DOHH2 (cell line): ENCODE results near the gene NPY4R.
"Not testable (repeated sequence)": the region's sequence is repeated elsewhere in the genome, so short reads cannot be mapped to it uniquely, and the experiment has no call there.

Source experiments
- EZH2phosphoT487 ChIP-seq: fragments of 200-600 bp; sonication (generic); IDR thresholded peaks from 2 replicates; pipeline ENCODE4 v1.6.1; 2017; ENCODE audit warnings: borderline replicate concordance, mild to moderate bottlenecking, antibody characterized with exemption, low read length, moderate library complexity, mixed read lengths
- TF ChIP-seq, protein P1 (sequence below): fragments of 200-600 bp; sonication (generic); IDR thresholded peaks from one replicate; pipeline ENCODE4 v1.5.1; 2014; ENCODE audit warnings: antibody characterized with exemption, mild to moderate bottlenecking, low read depth, low read length; ENCODE audit not compliant: poor library complexity, severe bottlenecking

DNA sequence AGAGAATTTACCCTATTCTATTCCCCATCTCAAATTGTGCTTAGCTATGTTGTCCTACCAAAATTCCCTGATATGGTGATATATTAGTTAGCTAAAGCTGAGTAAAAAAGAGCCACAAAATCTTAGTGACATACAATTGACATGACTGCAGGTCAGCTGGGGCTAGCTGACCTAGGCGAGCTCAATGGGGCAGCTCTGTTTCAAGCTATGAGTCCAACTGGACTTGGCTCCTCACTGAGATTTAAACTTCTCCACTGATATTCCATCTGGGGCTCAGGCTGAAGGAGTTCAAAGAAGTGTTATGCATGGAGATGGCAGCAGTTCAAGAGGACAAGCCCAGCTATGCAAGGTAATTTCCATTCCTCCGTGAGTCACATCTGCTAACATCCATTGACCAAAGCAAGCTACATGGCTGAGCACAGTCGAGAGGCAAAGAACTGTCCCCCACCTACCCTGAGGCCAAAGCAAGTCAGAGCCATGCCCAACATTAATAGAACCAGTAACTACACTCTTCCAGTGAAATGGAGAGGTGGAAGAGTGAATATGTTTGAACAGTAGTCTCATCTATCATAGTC is 9.1 kb upstream of the NPY4R start:
- TF ChIP-seq, protein P1, sequence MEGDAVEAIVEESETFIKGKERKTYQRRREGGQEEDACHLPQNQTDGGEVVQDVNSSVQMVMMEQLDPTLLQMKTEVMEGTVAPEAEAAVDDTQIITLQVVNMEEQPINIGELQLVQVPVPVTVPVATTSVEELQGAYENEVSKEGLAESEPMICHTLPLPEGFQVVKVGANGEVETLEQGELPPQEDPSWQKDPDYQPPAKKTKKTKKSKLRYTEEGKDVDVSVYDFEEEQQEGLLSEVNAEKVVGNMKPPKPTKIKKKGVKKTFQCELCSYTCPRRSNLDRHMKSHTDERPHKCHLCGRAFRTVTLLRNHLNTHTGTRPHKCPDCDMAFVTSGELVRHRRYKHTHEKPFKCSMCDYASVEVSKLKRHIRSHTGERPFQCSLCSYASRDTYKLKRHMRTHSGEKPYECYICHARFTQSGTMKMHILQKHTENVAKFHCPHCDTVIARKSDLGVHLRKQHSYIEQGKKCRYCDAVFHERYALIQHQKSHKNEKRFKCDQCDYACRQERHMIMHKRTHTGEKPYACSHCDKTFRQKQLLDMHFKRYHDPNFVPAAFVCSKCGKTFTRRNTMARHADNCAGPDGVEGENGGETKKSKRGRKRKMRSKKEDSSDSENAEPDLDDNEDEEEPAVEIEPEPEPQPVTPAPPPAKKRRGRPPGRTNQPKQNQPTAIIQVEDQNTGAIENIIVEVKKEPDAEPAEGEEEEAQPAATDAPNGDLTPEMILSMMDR, result not testable (repeated sequence)
- not testable (repeated sequence) for TF ChIP-seq EZH2phosphoT487
